Heart left ventricle (tissue), 16 donors: ENCODE measurements around the gene XYLT1. TPM values are rescaled to one million over a fixed set of nuclear protein-coding genes. Genes with fewer than 3 reads are reported as not detected.

Source experiments
- ATAC-seq, 4 donors: fragments of 200-7000 bp; cut with Tn5 transposase; one replicate each; pipeline ENCODE4 v1.9.1; 2020 to 2022; ENCODE audit warnings: moderate library complexity in 4 of 4, mild to moderate bottlenecking in 3 of 4, moderate number of reproducible peaks in 1 of 4
- DNase-seq, 5 donors: peaks; one replicate each; pipeline ENCODE4 v3.0.0-alpha.2; 2020
- H3K27ac ChIP-seq, 12 donors: fragments of 200-600 bp; sonication (generic) in 4 of 12; one replicate each; pipeline versions ENCODE4 v1.5.0 to v1.8.0; 2016 to 2022; ENCODE audit warnings: mild to moderate bottlenecking in 2 of 12
- H3K27me3 ChIP-seq, 9 donors: fragments of 200-600 bp; sonication (generic) in 2 of 9; one replicate each; pipeline versions ENCODE4 v1.5.1 to v1.8.0; 2016 to 2022; ENCODE audit warnings: mild to moderate bottlenecking in 3 of 9
- H3K36me3 ChIP-seq, 9 donors: fragments of 200-600 bp; sonication (generic) in 2 of 9; one replicate each; pipeline versions ENCODE4 v1.5.0 to v1.8.0; 2018 to 2022; ENCODE audit warnings: mild to moderate bottlenecking in 2 of 9
- H3K4me1 ChIP-seq, 12 donors: fragments of 200-600 bp; sonication (generic) in 4 of 12; one replicate each; pipeline versions ENCODE4 v1.5.0 to v1.8.0; 2016 to 2022; ENCODE audit warnings: mild to moderate bottlenecking in 3 of 12
- H3K4me3 ChIP-seq, 12 donors: fragments of 200-600 bp; sonication (generic) in 4 of 12; one replicate each; pipeline versions ENCODE4 v1.5.0 to v1.8.0; 2017 to 2022; ENCODE audit warnings: mild to moderate bottlenecking in 9 of 12, moderate library complexity in 4 of 12
- H3K9me3 ChIP-seq, 12 donors: fragments of 200-600 bp; sonication (generic) in 4 of 12; one replicate each; pipeline versions ENCODE4 v1.5.0 to v1.8.0; 2016 to 2022; ENCODE audit warnings: mild to moderate bottlenecking in 1 of 12
- POLR2A ChIP-seq, 2 donors: fragments of 450-650 bp; IDR thresholded peaks; one replicate each; pipeline ENCODE4 v1.6.1; 2017; ENCODE audit warnings: antibody characterized with exemption in 2 of 2, mild to moderate bottlenecking in 2 of 2, moderate library complexity in 2 of 2
- WGBS, 4 donors: extraction: QIAGEN DNeasy Blood & Tissue Kit in 2 of 4; methylation state at CpG; one replicate each; pipeline versions ENCODE4 v1.1.5 to v1.1.7; 2013 to 2018; 5-methylcytosine and 5-hydroxymethylcytosine counted together
- intact Hi-C, 10 donors: fragments of 100-400 bp; cut with DNase I; formaldehyde crosslinking; loops; one replicate each; pipeline versions ENCODE4 v1.11.1 to v1.14.2; 2022
- polyA plus RNA-seq, 2 donors: library from polyadenylated mRNA; stranded (reverse); fragments of 200-250 nt; gene quantifications; one replicate each; pipeline ENCODE4 v1.2.3, GENCODE V29; 2013
- total RNA-seq, 9 donors: library from RNA; depleted of rRNA in 2 of 9; stranded (reverse); fragments of >200 nt in 2 of 9; fragmentation: NEBNext Ultra II Directional in 3 of 9; extraction: Animal tissue kit (Norgen Biotek cat#: 25700) in 3 of 9; gene quantifications; one replicate each; pipeline versions ENCODE4 v1.1.0 to v1.2.4, GENCODE V29; 2016 to 2023
- TF ChIP-seq, protein P1 (sequence below), 12 donors: fragments of 200-600 bp; sonication (generic) in 4 of 12; IDR thresholded peaks; one replicate each; pipeline versions ENCODE4 v1.5.0 to v1.8.0; 2018 to 2022; ENCODE audit warnings: antibody characterized with exemption in 12 of 12, mild to moderate bottlenecking in 5 of 12
- donor health status: ischemic (EF 13 %, LVEDD 7.1; RV severe dilation, severe dysfunction).
- donor health status: healthy with polysubstance abuse.
- donor health status: DM: no; HTN: yes; CAD: no.
- donor health status: DM: no; HTN: no; CAD: no.
- donor health status: ischemic (EF 25% LVEDD 6.9; RV normal size, moderate dysfunction).
- donor health status: ischemic (EF 25% LVEDD 5.7; RV mildly dilated, moderate dysfunction).
- donor health status: healthy.
- donor health status: DM: yes; HTN: yes; CAD: no.
- donor health status: ischemic (EF 35%, LVEDD 5.7; RV mildly dilated, moderate dysfunction).
- donor health status: nonischemic (EF 11% LVEDD 7.7; RV severe dilation, severe dysfunction).
- donor health status: DM: yes; HTN: yes; CAD: no.
- donor health status: PGD.
- donor health status: ischemic (EF 29% LVEDD 5.4; RV normal size, mild dysfunction).
- donor health status: nonischemic (EF 23%, LVEDD 6.1; RV moderate dilation, normal function).

Gene XYLT1
- total and polyA plus RNA-seq, 11 donors, result 0.46 to 12.3 (median 2.4) TPM

DNA sequence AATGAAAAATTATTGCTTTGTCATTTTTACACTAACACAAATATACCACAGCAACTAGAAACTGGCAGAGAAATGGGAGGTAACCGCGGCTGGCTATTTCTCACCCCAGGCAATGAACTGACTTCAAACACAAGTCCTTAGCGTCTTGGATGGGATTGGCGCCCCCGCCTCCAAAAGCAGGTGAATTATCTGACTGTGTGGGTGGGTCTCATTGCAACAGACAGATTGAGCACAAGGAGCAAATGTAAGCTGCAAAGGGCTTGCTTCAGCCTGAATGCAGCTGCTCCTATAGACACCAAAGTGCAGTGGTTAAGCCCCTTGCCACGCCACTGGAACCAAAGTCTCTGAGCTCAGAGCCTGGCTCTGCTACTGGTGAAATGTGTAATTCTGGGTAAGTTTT lies 225.0 kb downstream of the XYLT1 start:
- intact Hi-C loops, result loop anchor here in 1 of 10 donors (10.0 kb wide), 1 partner anchor 51 kb away; no protein-coding TSS in a partner anchor
- no peak overlapping the region for H3K27ac ChIP-seq
- TF ChIP-seq, protein P1, sequence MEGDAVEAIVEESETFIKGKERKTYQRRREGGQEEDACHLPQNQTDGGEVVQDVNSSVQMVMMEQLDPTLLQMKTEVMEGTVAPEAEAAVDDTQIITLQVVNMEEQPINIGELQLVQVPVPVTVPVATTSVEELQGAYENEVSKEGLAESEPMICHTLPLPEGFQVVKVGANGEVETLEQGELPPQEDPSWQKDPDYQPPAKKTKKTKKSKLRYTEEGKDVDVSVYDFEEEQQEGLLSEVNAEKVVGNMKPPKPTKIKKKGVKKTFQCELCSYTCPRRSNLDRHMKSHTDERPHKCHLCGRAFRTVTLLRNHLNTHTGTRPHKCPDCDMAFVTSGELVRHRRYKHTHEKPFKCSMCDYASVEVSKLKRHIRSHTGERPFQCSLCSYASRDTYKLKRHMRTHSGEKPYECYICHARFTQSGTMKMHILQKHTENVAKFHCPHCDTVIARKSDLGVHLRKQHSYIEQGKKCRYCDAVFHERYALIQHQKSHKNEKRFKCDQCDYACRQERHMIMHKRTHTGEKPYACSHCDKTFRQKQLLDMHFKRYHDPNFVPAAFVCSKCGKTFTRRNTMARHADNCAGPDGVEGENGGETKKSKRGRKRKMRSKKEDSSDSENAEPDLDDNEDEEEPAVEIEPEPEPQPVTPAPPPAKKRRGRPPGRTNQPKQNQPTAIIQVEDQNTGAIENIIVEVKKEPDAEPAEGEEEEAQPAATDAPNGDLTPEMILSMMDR (IDR thresholded peaks at IDR 0.05), result no peak
- no peak for TF ChIP-seq POLR2A (IDR thresholded peaks at IDR 0.05)
- no peak for DNase-seq
- 78 to 85% (median 80%) methylated on average over 6 of the region's 6 CpGs for WGBS, 4 donors
- no peak overlapping the region for H3K4me3 ChIP-seq
- no peaks in the 10 kb centered on the region for H3K4me1 ChIP-seq
- H3K9me3 ChIP-seq, result no peaks in the 10 kb centered on the region
- no peaks in the 10 kb centered on the region for H3K27me3 ChIP-seq
- H3K36me3 ChIP-seq, result no peaks in the 10 kb centered on the region
- ATAC-seq, result no peak

DNA sequence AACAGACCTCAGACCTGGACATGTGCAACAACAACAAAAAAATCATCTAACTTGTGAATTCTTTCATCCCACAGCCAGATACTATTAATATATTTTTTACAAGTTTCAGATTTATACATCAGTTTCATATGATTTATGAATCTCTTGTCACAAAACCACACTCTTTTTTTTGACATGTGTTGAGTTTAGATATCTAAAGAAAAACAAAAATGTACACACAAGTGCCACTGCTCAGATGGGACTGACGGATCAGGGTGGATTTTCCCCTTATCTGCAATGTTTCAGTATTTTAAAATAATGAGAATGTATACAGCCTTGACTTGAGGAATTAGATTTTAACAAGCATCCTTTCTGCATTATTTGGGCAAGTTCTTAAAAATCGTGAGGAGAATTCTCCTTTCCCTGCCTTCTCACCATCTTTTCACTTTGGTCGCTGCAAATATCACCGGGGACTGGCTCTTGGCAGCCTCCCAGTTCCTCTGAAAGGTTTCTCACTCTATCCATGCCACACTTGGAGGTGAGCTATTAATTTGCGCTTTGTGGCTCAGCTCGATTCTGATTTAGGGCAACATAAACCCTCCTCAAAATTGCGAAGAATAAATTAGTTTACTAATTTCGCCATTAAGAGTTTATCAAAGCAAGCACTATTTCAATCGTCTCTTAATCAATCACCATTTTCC lies 225.7 kb downstream of the XYLT1 start:
- intact Hi-C loops, result loop anchor here in 1 of 10 donors (10.0 kb wide), 1 partner anchor 50 kb away; no protein-coding TSS in a partner anchor
- TF ChIP-seq, protein P1 (IDR thresholded peaks at IDR 0.05), result no peak
- no peak for TF ChIP-seq POLR2A (IDR thresholded peaks at IDR 0.05)
- DNase-seq (no peak), ATAC-seq (no peak)
- 72 to 82% (median 80%) methylated on average over 9 of the region's 9 CpGs for WGBS, 4 donors
- Histone ChIP-seq H3K4me3 (no peak overlapping the region), H3K27me3 (no peaks in the 10 kb centered on the region), H3K4me1 (no peaks in the 10 kb centered on the region), H3K9me3 (no peaks in the 10 kb centered on the region), H3K36me3 (no peaks in the 10 kb centered on the region), H3K27ac (no peak overlapping the region)

DNA sequence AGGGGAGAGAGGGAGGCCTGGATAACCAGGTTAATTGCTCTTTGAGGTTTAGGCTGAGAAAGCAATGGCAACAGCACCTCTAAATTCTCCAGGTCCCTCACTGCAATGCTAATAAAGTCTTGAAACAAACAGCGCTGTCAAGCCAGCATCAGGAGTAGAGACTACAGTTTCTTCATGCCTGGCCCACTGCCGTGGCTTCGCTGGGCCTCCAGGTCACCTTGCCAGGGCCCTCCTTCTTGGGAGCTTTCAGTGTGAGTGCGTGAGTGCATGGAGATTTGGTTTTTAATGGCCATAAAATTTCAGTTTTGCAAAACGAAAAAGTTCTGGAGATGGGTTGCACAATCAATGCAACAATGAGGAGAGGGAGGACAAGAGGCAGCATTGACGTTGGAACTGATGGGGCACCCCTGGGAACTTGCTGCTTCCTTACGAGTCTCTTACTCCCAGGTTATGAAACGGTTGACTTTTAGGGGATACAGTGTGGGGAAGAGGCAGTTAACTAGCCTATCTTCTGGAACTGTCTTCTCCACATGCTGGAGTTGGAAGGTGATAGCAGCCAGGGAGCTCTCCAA lies 229.4 kb downstream of the XYLT1 start:
- H3K4me1 ChIP-seq, result peaks cover 0 to 8% (median 0%) of the 10 kb centered on the region in 12 donors
- H3K9me3 ChIP-seq, result no peaks in the 10 kb centered on the region
- no peak overlapping the region for H3K4me3 ChIP-seq
- DNase-seq (no peak), ATAC-seq (no peak)
- TF ChIP-seq, protein P1 (IDR thresholded peaks at IDR 0.05), result no peak
- no peak for TF ChIP-seq POLR2A (IDR thresholded peaks at IDR 0.05)
- no peaks in the 10 kb centered on the region for H3K36me3 ChIP-seq
- intact Hi-C loops, result loop anchor here in 1 of 10 donors (10.0 kb wide), 1 partner anchor 47 kb away; no protein-coding TSS in a partner anchor
- no peak overlapping the region for H3K27ac ChIP-seq
- no peaks in the 10 kb centered on the region for H3K27me3 ChIP-seq
- 90 to 92% (median 91%) methylated on average over 8 of the region's 8 CpGs for WGBS, 4 donors

- Histone ChIP-seq H3K27me3 (no peaks in the 10 kb centered on the region), H3K9me3 (no peaks in the 10 kb centered on the region), H3K36me3 (no peaks in the 10 kb centered on the region), H3K4me3 (no peak overlapping the region), H3K4me1 (peaks cover 0 to 8% (median 0%) of the 10 kb centered on the region in 12 donors), H3K27ac (no peak overlapping the region)
- ATAC-seq (no peak), DNase-seq (no peak)
- 89 to 92% (median 90%) methylated on average over 8 of the region's 8 CpGs for WGBS, 4 donors
- intact Hi-C loops, result no loop called here
- TF ChIP-seq, protein P1 (IDR thresholded peaks at IDR 0.05), result no peak
- TF ChIP-seq POLR2A (IDR thresholded peaks at IDR 0.05), result no peak
Measured at GRCh38 chr16:17238285-17239028, 232.3 kb downstream of the XYLT1 start.
